ELR (cell line): ENCODE measurements around the gene TYW5.
"Not testable (repeated sequence)": the region's sequence is repeated elsewhere in the genome, so short reads cannot be mapped to it uniquely, and the experiment has no call there.

Experiments
- DNase-seq: peaks from one replicate; pipeline ENCODE4 v3.0.0-alpha.2; 2015; ENCODE audit warnings: low read depth

TYW5 gene

DNA sequence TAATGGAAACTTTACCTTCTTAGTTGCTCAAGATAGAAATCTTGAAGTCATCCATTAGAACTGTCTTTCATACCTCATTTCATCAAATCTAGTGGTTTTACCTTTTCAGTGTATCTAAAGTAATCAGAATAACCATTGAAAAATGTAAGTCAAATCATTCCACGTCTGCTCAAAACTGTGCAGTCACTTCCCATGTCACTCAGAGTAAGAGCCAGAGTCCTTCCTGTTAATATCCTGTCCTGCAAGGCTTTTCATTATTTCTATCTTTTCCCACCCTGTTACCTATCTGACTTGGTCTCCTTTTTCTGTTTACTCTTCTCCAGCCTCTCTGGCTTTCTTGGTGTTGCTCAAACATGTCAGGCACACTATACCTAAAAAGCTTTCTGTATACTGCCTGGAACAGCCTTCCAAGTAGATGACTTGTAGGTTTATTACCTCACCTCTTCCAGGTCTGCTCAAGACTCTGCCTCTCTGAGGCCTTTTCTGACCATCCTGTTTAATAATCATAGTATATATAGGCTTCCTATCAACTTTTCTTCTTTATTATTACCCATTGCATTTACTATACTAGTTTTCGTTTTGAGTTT is 40.8 kb downstream of the TYW5 start:
- DNase-seq: no peak

DNA sequence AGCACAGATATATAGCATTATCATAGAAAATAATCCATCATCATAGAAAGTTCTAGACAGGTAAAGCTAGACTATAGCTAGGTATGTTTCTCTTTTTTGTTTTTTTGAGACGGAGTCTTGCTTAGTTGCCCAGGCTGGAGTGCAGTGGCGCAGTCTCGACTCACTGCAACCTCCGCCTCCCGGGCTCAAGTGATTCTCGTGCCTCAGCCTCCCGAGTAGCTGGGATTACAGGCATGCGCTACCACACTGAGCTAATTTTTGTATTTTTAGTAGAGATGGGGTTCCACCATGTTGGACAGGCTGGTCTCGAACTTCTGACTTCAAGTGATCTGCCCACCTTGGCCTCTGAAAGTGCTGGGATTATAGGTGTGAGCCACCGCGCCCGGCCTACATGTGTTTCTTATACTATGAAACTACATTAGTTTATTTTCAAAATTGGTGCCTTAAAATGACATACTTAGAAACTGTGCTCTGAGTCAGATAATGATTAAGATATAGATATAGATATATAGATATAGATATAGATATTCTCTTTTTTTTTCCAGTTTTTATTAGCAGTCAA is 42.7 kb downstream of the TYW5 start:
- not testable (repeated sequence) for DNase-seq

DNA sequence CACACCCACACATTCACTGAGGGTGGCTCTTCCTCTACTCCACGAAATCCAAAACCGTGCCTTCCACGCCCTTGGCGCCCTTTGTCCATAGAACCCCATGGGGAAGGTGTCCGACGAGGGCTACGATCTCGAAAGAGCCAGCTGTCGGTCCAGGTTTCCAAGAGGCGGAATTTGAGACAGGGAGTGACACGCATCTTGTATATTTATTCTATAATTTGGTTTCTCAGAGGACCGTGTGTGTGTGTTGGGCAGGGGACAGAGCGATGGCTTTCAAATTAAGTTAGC is 43.5 kb downstream of the TYW5 start:
- DNase-seq: no peak

DNA sequence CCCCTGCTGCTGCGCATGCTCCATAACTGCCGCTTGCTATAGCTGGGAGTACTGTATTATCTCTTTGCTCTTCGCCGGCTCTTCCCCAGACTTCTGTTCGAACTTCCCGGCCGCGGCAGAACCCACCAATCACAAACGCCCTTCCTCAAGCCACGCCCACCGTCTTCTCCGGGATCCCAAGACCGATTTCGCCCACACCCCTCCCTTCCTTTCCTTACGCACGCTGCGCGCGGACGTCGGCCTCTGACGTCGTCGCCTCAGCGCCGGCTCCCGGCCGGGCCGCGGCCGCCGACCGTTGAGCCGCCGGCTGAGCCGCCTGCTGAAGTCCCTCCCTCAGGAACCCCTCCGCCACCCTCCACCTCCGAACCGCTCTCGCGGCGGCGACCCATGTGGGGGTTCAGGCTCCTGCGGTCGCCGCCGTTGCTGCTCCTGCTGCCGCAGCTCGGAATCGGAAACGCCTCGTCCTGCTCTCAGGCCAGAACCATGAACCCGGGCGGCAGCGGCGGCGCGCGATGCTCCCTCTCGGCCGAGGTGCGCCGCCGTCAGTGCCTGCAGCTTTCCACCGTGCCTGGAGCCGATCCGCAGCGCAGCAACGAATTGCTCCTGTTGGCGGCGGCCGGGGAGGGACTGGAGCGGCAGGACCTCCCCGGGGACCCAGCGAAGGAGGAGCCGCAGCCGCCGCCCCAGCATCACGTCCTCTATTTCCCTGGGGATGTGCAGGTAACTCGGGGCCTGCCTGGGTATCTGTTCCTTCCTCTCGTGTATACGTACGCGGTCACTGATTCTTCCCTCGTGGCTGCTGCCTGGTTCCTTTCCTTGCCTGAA is 44.0 kb downstream of the TYW5 start, which contains the start of gene C2orf69:
Gene C2orf69, plus strand, starts transcription at position 242 of the 825 bp plus-strand sequence. Its CDS starts 146 bp downstream, at position 388.
- DNase-seq: peak; percentile 98

GRCh38 chr2:199910338-199911051 is 44.8 kb downstream of the TYW5 start:
- DNase-seq: no peak

DNA sequence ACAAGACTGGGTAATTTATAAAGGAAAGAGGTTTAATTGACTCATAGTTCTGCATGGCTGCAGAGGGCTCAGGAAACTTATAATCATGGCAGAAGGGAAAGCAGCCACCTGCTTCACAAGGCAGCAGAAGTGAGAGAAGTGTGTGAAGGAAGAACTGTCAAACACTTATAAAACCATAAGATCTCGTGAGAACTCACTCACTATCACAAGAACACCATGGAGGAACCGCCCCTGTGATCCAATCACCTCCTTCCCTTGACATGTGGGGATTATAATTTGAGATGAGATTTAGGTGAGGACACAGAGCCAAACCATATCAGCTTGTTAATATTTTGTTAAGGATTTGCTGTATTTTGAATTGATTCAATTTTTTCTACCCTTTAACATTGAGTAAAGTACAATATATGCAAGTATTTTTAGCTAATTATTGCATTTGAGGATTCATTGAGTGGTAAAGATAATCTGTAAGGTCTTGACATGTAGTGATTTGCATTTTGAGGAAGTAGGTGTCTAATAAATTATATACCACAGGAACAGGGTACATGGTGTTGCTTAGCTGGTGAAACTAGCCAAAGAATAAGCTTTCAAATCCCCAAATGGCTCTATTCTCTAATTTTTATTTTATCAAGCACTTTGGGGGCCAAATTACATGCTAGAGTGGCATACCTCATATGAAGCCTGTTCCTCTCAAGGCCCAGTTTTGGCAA is 48.1 kb downstream of the TYW5 start:
- DNase-seq: no peak

- no peak for DNase-seq
These were observed 52.2 kb downstream of the TYW5 start for GRCh38 chr2:199903111-199903510.

GRCh38 chr2:199902486-199903110 is 52.7 kb downstream of the TYW5 start:
- no peak for DNase-seq

- DNase-seq: no peak
These were observed 53.3 kb downstream of the TYW5 start for GRCh38 chr2:199901942-199902341.

GRCh38 chr2:199896617-199897016 is 58.7 kb downstream of the TYW5 start:
- DNase-seq: no peak

DNA sequence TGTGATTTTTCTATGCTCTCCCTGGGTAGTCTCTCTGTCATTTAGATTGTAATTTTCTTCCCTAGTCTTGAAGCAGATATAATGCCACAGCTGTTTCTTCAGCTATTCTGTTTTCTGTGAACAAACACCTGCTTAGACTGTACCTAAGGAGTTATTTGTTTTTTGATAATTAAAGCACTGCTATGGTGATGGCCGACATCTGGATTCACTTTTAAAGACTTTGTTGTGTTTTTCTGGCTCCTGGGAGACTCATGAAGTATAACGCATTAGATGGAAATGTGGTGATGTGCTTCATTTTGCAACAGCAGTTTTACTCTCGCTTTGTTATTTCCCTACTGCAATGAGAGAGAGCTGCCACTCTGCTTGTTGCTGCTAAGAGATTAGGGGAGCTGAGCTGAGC is 59.9 kb downstream of the TYW5 start:
- DNase-seq: no peak

DNA sequence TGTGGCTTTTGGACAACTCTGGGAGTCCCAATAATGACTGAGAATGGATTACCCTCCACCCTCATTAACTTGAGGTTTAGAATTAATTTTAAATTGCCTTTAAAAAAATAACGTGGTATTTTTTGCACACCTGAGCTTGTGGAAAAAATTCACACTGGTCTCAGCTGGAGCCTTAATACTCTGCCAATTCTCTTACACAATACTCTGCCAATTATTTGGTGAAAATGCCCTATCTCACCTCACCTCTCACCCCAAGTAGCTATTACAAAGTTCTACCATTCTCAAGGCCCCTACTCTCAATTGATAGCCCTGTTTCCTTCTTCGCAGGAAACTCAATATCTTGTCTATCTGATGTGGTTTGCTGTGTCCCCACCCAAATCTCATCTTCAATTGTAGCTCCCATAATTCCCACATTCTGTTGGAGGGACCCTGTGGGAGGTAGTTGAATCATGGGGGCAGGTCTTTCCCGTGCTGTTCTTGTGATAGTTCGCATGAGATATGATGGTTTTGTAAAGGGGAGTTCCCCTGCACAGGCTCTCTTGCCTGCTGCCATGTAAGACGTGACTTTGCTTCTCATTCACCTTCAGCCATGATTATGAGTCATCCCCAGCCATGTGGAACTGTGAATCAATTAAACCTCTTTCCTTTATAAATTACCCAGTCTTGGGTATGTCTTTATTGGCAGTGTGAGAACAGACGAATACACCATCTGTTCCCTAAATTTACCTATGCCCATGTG is 71.6 kb downstream of the TYW5 start:
- no peak for DNase-seq

DNA sequence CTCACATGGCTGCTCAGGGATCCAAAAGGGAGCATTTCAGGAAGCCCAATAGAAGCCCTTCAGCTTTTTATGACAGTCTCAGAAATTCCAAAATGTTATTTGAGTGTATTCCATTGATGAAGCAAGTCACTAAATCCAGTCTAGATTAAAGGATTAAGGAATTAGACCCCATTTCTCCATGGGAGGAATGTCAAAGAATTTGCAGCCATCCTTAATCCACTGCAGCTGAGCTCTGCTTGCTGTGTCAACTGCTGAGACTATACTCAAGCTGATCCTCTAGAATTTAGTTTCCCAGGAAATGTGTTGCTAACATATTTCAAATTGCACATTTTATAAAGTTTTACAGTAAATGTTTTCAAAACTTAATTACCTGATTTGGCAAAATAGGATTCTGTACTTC is 72.6 kb downstream of the TYW5 start:
- DNase-seq: no peak
